ENCODE data around the gene COL15A1. TPM values are rescaled to one million over a fixed set of nuclear protein-coding genes. Genes with fewer than 3 reads are reported as not detected.
A peak's percentile ranks its signal among the peaks of the same experiment; 100 is the strongest.
"Not testable (repeated sequence)": the region's sequence is repeated elsewhere in the genome, so short reads cannot be mapped to it uniquely, and the experiment has no call there.

COL15A1 gene
- total RNA-seq, 2 experiments from 2014 or later: 0.30 to 0.33 TPM

- Mint-ChIP-seq H3K27me3 (peaks cover 12% of the 10 kb centered on the region), H3K36me3 (ENCODE audit: low read depth) (peaks cover 19% of the 10 kb centered on the region), H3K9me3 (peaks cover 25% of the 10 kb centered on the region), H3K4me1 (peaks cover 3% of the 10 kb centered on the region), H3K27ac (no peak overlapping the region), H3K4me3 (no peak overlapping the region)
- POLR2A ChIA-PET: no interaction called here
- CTCF ChIA-PET: interaction anchor here (0.6 to 14.7 kb wide), 2 partner anchors 9 to 110 kb away, joined by 3 to 98 read pairs; no protein-coding TSS in a partner anchor
- DNase-seq: no peak
Measured at GRCh38 chr9:99008203-99008602, 64.5 kb downstream of the COL15A1 start.

GRCh38 chr9:99010393-99010792 is 66.7 kb downstream of the COL15A1 start:
- H3K4me1 Mint-ChIP-seq: peaks cover 16% of the 10 kb centered on the region
- H3K4me3 Mint-ChIP-seq, DNase-seq, H3K27ac Mint-ChIP-seq, POLR2A ChIA-PET: not testable (repeated sequence)
- H3K27me3 Mint-ChIP-seq: peaks cover 11% of the 10 kb centered on the region
- CTCF ChIA-PET: interaction anchor here (1.0 to 14.7 kb wide), 2 partner anchors 11 to 137 kb away, joined by 3 to 98 read pairs; no protein-coding TSS in a partner anchor
- H3K36me3 Mint-ChIP-seq (ENCODE audit: low read depth): peaks cover 23% of the 10 kb centered on the region
- peaks cover 25% of the 10 kb centered on the region for H3K9me3 Mint-ChIP-seq

- H3K4me3 Mint-ChIP-seq: no peak overlapping the region
Measured at GRCh38 chr9:99011161-99011709, 67.5 kb downstream of the COL15A1 start.

GRCh38 chr9:99012957-99013512 is 69.3 kb downstream of the COL15A1 start:
- no peak for DNase-seq
- H3K4me1 Mint-ChIP-seq: peaks cover 16% of the 10 kb centered on the region
- ChIA-PET POLR2A (interaction anchor here (1.2 to 3.0 kb wide), 9 partner anchors 11 to 93 kb away, joined by 3 to 23 read pairs (median 6); partner anchors contain the start of gene TGFBR1), CTCF (interaction anchor here (0.7 to 14.7 kb wide), 16 partner anchors 9 to 207 kb away, joined by 3 to 98 read pairs (median 4); partner anchors contain the start of gene TGFBR1)
- peaks cover 25% of the 10 kb centered on the region for H3K9me3 Mint-ChIP-seq
- H3K27ac Mint-ChIP-seq: peak overlapping the region; percentile 68
- no peak overlapping the region for H3K4me3 Mint-ChIP-seq
- peaks cover 23% of the 10 kb centered on the region for H3K36me3 Mint-ChIP-seq (ENCODE audit: low read depth)
- no peaks in the 10 kb centered on the region for H3K27me3 Mint-ChIP-seq

More at GRCh38 chr9:99011161-99011709, 67.5 kb downstream of the COL15A1 start:
- Mint-ChIP-seq H3K9me3 (peaks cover 25% of the 10 kb centered on the region), H3K36me3 (ENCODE audit: low read depth) (peaks cover 23% of the 10 kb centered on the region), H3K27me3 (peaks cover 6% of the 10 kb centered on the region), H3K27ac (no peak overlapping the region), H3K4me1 (peaks cover 16% of the 10 kb centered on the region)
- ChIA-PET CTCF (interaction anchor here (0.6 to 14.7 kb wide), 5 partner anchors 12 to 47 kb away, joined by 3 to 98 read pairs (median 5); no protein-coding TSS in a partner anchor), POLR2A (interaction anchor here (0.6 to 1.7 kb wide), 2 partner anchors 61 to 65 kb away, joined by 3 to 5 read pairs; no protein-coding TSS in a partner anchor)
- DNase-seq: no peak

- Mint-ChIP-seq H3K9me3 (peaks cover 25% of the 10 kb centered on the region), H3K4me1 (peaks cover 16% of the 10 kb centered on the region), H3K27me3 (no peaks in the 10 kb centered on the region), H3K4me3 (no peak overlapping the region), H3K27ac (peak overlapping the region; percentile 68), H3K36me3 (ENCODE audit: low read depth) (peaks cover 23% of the 10 kb centered on the region)
- POLR2A ChIA-PET: interaction anchor here (1.2 to 3.0 kb wide), 8 partner anchors 12 to 93 kb away, joined by 3 to 23 read pairs (median 6); partner anchors contain the start of gene TGFBR1
- peak; percentile 26 for DNase-seq
- CTCF ChIA-PET: interaction anchor here (0.7 to 14.7 kb wide), 14 partner anchors 8 to 207 kb away, joined by 3 to 98 read pairs (median 4); partner anchors contain the start of gene TGFBR1
Measured at GRCh38 chr9:99013550-99013949, 69.8 kb downstream of the COL15A1 start.

- H3K9me3 Mint-ChIP-seq: peaks cover 13% of the 10 kb centered on the region
- DNase-seq: no peak
- H3K27me3 Mint-ChIP-seq: no peaks in the 10 kb centered on the region
- H3K4me3 Mint-ChIP-seq: no peak overlapping the region
- H3K27ac Mint-ChIP-seq: no peak overlapping the region
- H3K36me3 Mint-ChIP-seq (ENCODE audit: low read depth): peaks cover 18% of the 10 kb centered on the region
- peaks cover 16% of the 10 kb centered on the region for H3K4me1 Mint-ChIP-seq
- ChIA-PET CTCF (interaction anchor here (0.6 to 14.7 kb wide), 5 partner anchors 12 to 121 kb away, joined by 3 to 98 read pairs (median 7); partner anchors contain the start of gene TGFBR1), POLR2A (no interaction called here)
Measured at GRCh38 chr9:99015448-99015847, 71.7 kb downstream of the COL15A1 start.

- no peak overlapping the region for H3K27ac Mint-ChIP-seq
- H3K4me1 Mint-ChIP-seq: peaks cover 16% of the 10 kb centered on the region
- peaks cover 10% of the 10 kb centered on the region for H3K9me3 Mint-ChIP-seq
- H3K36me3 Mint-ChIP-seq (ENCODE audit: low read depth): peaks cover 15% of the 10 kb centered on the region
- CTCF ChIA-PET: interaction anchor here (0.6 to 14.7 kb wide), 3 partner anchors 17 to 120 kb away, joined by 3 to 98 read pairs (median 4); no protein-coding TSS in a partner anchor
- no peak overlapping the region for H3K4me3 Mint-ChIP-seq
- DNase-seq: no peak
- H3K27me3 Mint-ChIP-seq: no peaks in the 10 kb centered on the region
- POLR2A ChIA-PET: no interaction called here
Measured at GRCh38 chr9:99015890-99016289, 72.2 kb downstream of the COL15A1 start.

GRCh38 chr9:99016681-99017387 is 73.1 kb downstream of the COL15A1 start:
- Mint-ChIP-seq H3K4me1 (peaks cover 16% of the 10 kb centered on the region), H3K36me3 (ENCODE audit: low read depth) (peaks cover 14% of the 10 kb centered on the region), H3K27me3 (no peaks in the 10 kb centered on the region), H3K4me3 (no peak overlapping the region), H3K9me3 (peaks cover 8% of the 10 kb centered on the region), H3K27ac (no peak overlapping the region)
- ChIA-PET POLR2A (interaction anchor here (2.1 kb wide), 1 partner anchor 87 kb away, joined by 6 read pairs; the partner anchor contains the start of gene TGFBR1), CTCF (interaction anchor here (14.7 kb wide), 1 partner anchor 17 kb away, joined by 98 read pairs; no protein-coding TSS in a partner anchor)
- no peak for DNase-seq

GRCh38 chr9:99018653-99019052 is 74.9 kb downstream of the COL15A1 start:
- H3K27ac Mint-ChIP-seq: no peak overlapping the region
- no peak overlapping the region for H3K4me3 Mint-ChIP-seq
- peaks cover under 1% of the 10 kb centered on the region for H3K36me3 Mint-ChIP-seq (ENCODE audit: low read depth)
- no peaks in the 10 kb centered on the region for H3K9me3 Mint-ChIP-seq
- no peak for DNase-seq
- POLR2A ChIA-PET: interaction anchor here (2.1 kb wide), 1 partner anchor 86 kb away, joined by 6 read pairs; the partner anchor contains the start of gene TGFBR1
- peaks cover 8% of the 10 kb centered on the region for H3K4me1 Mint-ChIP-seq
- CTCF ChIA-PET: interaction anchor here (1.0 to 14.7 kb wide), 3 partner anchors 9 to 20 kb away, joined by 3 to 98 read pairs (median 4); no protein-coding TSS in a partner anchor
- peaks cover 7% of the 10 kb centered on the region for H3K27me3 Mint-ChIP-seq

- ChIA-PET POLR2A (no interaction called here), CTCF (interaction anchor here (1.0 to 14.7 kb wide), 2 partner anchors 19 to 20 kb away, joined by 3 to 98 read pairs; no protein-coding TSS in a partner anchor)
- DNase-seq: no peak
- Mint-ChIP-seq H3K4me3 (no peak overlapping the region), H3K9me3 (no peaks in the 10 kb centered on the region), H3K4me1 (no peaks in the 10 kb centered on the region), H3K27me3 (peaks cover 7% of the 10 kb centered on the region), H3K27ac (no peak overlapping the region), H3K36me3 (ENCODE audit: low read depth) (no peaks in the 10 kb centered on the region)
Measured at GRCh38 chr9:99019510-99020331, 76.0 kb downstream of the COL15A1 start.

GRCh38 chr9:99020786-99021436 is 77.2 kb downstream of the COL15A1 start:
- Mint-ChIP-seq H3K9me3 (no peaks in the 10 kb centered on the region), H3K4me3 (no peak overlapping the region), H3K27me3 (peaks cover 7% of the 10 kb centered on the region), H3K27ac (no peak overlapping the region), H3K36me3 (ENCODE audit: low read depth) (no peaks in the 10 kb centered on the region), H3K4me1 (peaks cover under 1% of the 10 kb centered on the region)
- ChIA-PET CTCF (interaction anchor here (14.7 kb wide), 1 partner anchor 22 kb away, joined by 98 read pairs; no protein-coding TSS in a partner anchor), POLR2A (no interaction called here)
- no peak for DNase-seq
